ENCODE measurements around the gene ZNF273.

ZNF273 gene

GRCh38 chr7:64904008-64904407, 935 bp downstream of the ZNF273 start:
- Histone ChIP-seq H3K79me2 (ENCODE audit: insufficient read depth, low read length) (peaks cover 58% of the 10 kb centered on the region), H3K4me2 (ENCODE audit: low read depth, low read length, poor library complexity, severe bottlenecking) (peak overlapping the region; percentile 92), H3K36me3 (ENCODE audit: insufficient read depth, low read length) (no peaks in the 10 kb centered on the region), H2AFZ (ENCODE audit: low read length) (0 out of 2 replicates have a peak overlapping the region, but pooled peaks have one; percentile 73), H3K9ac (ENCODE audit: low read depth, low read length, poor library complexity, severe bottlenecking) (peak overlapping the region; percentile 80), H3K9me2 (replicated peaks; ENCODE audit: low read depth, low read length) (no peaks in the 10 kb centered on the region), H4K20me1 (ENCODE audit: insufficient read depth, low read length, poor library complexity, severe bottlenecking) (peaks cover 49% of the 10 kb centered on the region), H3K4me3 (ENCODE audit: low read length, poor library complexity, severe bottlenecking) (peak overlapping the region; percentile 84), H3F3A (ENCODE audit: low read depth) (no peaks in the 10 kb centered on the region), H3K9me3 (ENCODE audit: insufficient read depth, low read depth, low read length) (no peaks in the 10 kb centered on the region), H3K27me3 (ENCODE audit: insufficient read depth, low read length, poor library complexity, severe bottlenecking) (no peaks in the 10 kb centered on the region), H3K4me1 (ENCODE audit: insufficient read depth, low read length, poor library complexity, severe bottlenecking) (peaks cover 47% of the 10 kb centered on the region)
- TF ChIP-seq EZH2phosphoT487 (IDR thresholded peaks at IDR 0.05; ENCODE audit: borderline replicate concordance) = no peak
- TF ChIP-seq, protein P1, sequence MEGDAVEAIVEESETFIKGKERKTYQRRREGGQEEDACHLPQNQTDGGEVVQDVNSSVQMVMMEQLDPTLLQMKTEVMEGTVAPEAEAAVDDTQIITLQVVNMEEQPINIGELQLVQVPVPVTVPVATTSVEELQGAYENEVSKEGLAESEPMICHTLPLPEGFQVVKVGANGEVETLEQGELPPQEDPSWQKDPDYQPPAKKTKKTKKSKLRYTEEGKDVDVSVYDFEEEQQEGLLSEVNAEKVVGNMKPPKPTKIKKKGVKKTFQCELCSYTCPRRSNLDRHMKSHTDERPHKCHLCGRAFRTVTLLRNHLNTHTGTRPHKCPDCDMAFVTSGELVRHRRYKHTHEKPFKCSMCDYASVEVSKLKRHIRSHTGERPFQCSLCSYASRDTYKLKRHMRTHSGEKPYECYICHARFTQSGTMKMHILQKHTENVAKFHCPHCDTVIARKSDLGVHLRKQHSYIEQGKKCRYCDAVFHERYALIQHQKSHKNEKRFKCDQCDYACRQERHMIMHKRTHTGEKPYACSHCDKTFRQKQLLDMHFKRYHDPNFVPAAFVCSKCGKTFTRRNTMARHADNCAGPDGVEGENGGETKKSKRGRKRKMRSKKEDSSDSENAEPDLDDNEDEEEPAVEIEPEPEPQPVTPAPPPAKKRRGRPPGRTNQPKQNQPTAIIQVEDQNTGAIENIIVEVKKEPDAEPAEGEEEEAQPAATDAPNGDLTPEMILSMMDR (conservative IDR thresholded peaks at IDR 0.05; ENCODE audit: low read length) = no peak

GRCh38 chr7:64905133-64905532, 2.1 kb downstream of the ZNF273 start:
- Histone ChIP-seq H3F3A (ENCODE audit: low read depth) (no peaks in the 10 kb centered on the region), H3K4me1 (ENCODE audit: insufficient read depth, low read length, poor library complexity, severe bottlenecking) (peaks cover 54% of the 10 kb centered on the region), H3K9me3 (ENCODE audit: insufficient read depth, low read depth, low read length) (no peaks in the 10 kb centered on the region), H3K4me2 (ENCODE audit: low read depth, low read length, poor library complexity, severe bottlenecking) (peak overlapping the region; percentile 92), H3K4me3 (ENCODE audit: low read length, poor library complexity, severe bottlenecking) (peak overlapping the region; percentile 84), H3K36me3 (ENCODE audit: insufficient read depth, low read length) (no peaks in the 10 kb centered on the region), H3K9ac (ENCODE audit: low read depth, low read length, poor library complexity, severe bottlenecking) (peak overlapping the region; percentile 25), H2AFZ (ENCODE audit: low read length) (no peak overlapping the region), H4K20me1 (ENCODE audit: insufficient read depth, low read length, poor library complexity, severe bottlenecking) (peaks cover 57% of the 10 kb centered on the region), H3K79me2 (ENCODE audit: insufficient read depth, low read length) (peaks cover 69% of the 10 kb centered on the region), H3K27me3 (ENCODE audit: insufficient read depth, low read length, poor library complexity, severe bottlenecking) (no peaks in the 10 kb centered on the region), H3K9me2 (replicated peaks; ENCODE audit: low read depth, low read length) (no peaks in the 10 kb centered on the region)
- TF ChIP-seq, protein P1 (conservative IDR thresholded peaks at IDR 0.05; ENCODE audit: low read length) = no peak
- TF ChIP-seq EZH2phosphoT487 (IDR thresholded peaks at IDR 0.05; ENCODE audit: borderline replicate concordance) = no peak

- H3K4me3 ChIP-seq (ENCODE audit: low read length, poor library complexity, severe bottlenecking) = peak overlapping the region; percentile 84
Measured at GRCh38 chr7:64905547-64905946, 2.5 kb downstream of the ZNF273 start.

More at GRCh38 chr7:64905547-64905946, 2.5 kb downstream of the ZNF273 start:
- no peaks in the 10 kb centered on the region for H3K27me3 ChIP-seq (ENCODE audit: insufficient read depth, low read length, poor library complexity, severe bottlenecking)
- peaks cover 62% of the 10 kb centered on the region for H4K20me1 ChIP-seq (ENCODE audit: insufficient read depth, low read length, poor library complexity, severe bottlenecking)
- no peaks in the 10 kb centered on the region for H3K9me2 ChIP-seq (replicated peaks; ENCODE audit: low read depth, low read length)
- peaks cover 73% of the 10 kb centered on the region for H3K79me2 ChIP-seq (ENCODE audit: insufficient read depth, low read length)
- H3K9me3 ChIP-seq (ENCODE audit: insufficient read depth, low read depth, low read length) = no peaks in the 10 kb centered on the region
- peak overlapping the region; percentile 92 for H3K4me2 ChIP-seq (ENCODE audit: low read depth, low read length, poor library complexity, severe bottlenecking)
- peak overlapping the region; percentile 25 for H3K9ac ChIP-seq (ENCODE audit: low read depth, low read length, poor library complexity, severe bottlenecking)
- peaks cover 56% of the 10 kb centered on the region for H3K4me1 ChIP-seq (ENCODE audit: insufficient read depth, low read length, poor library complexity, severe bottlenecking)
- H2AFZ ChIP-seq (ENCODE audit: low read length) = no peak overlapping the region
- no peaks in the 10 kb centered on the region for H3F3A ChIP-seq (ENCODE audit: low read depth)
- no peaks in the 10 kb centered on the region for H3K36me3 ChIP-seq (ENCODE audit: insufficient read depth, low read length)
- no peak for TF ChIP-seq EZH2phosphoT487 (IDR thresholded peaks at IDR 0.05; ENCODE audit: borderline replicate concordance)
- TF ChIP-seq, protein P1 (conservative IDR thresholded peaks at IDR 0.05; ENCODE audit: low read length) = 0 out of 2 replicates have a peak, but pooled peaks have one; percentile 10

All from Loucy (cell line).